Activated T-cell treated with anti-CD3 and anti-CD28 coated beads, Interleukin-2, amount 50 U/mL, for 24 hours (primary cell): ENCODE measurements around the gene ST6GALNAC3.

ENCODE experiments used
- DNase-seq: peaks from one replicate; pipeline ENCODE4 v3.0.0-alpha.2; 2020
- H3K27ac Mint-ChIP-seq: 2 replicates; pipeline ENCODE4 v1.8.0; 2020; ENCODE audit warnings: mild to moderate bottlenecking, mixed read lengths
- H3K27me3 Mint-ChIP-seq: 2 replicates; pipeline ENCODE4 v1.8.0; 2020; ENCODE audit warnings: mixed read lengths
- H3K36me3 Mint-ChIP-seq: 2 replicates; pipeline ENCODE4 v1.8.0; 2020; ENCODE audit warnings: low read depth, mixed read lengths
- H3K4me1 Mint-ChIP-seq: 2 replicates; pipeline ENCODE4 v1.8.0; 2020; ENCODE audit warnings: low read depth, mixed read lengths
- H3K4me3 Mint-ChIP-seq: 2 replicates; pipeline ENCODE4 v1.8.0; 2020; ENCODE audit warnings: mild to moderate bottlenecking, moderate library complexity, mixed read lengths
- H3K9me3 Mint-ChIP-seq: 2 replicates; pipeline ENCODE4 v1.8.0; 2020; ENCODE audit warnings: mixed read lengths

The ST6GALNAC3 gene

DNA sequence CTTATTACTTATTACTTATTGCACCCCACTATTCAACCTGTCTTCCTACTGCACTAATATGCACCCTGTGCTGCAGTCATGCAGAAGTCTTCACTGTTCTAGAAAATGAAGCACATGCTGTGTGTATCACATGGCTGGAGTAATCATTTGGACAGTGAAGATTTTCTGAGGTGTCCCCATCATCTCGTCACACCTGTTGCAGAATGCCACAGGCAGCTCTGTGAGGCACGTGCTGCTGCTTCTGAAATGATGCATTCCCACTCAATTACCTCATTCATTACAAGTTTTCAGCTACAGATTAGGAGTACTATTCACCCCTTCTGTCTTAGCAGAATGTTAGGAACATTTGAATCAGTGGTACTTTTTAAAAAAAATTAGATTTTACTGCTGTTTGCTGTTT lies 467.1 kb downstream of the ST6GALNAC3 start:
- H3K36me3 Mint-ChIP-seq: no peaks in the 10 kb centered on the region
- no peak overlapping the region for H3K27ac Mint-ChIP-seq
- H3K4me1 Mint-ChIP-seq: no peaks in the 10 kb centered on the region
- no peaks in the 10 kb centered on the region for H3K27me3 Mint-ChIP-seq
- H3K9me3 Mint-ChIP-seq: peaks cover 8% of the 10 kb centered on the region
- no peak overlapping the region for H3K4me3 Mint-ChIP-seq
- DNase-seq: no peak

DNA sequence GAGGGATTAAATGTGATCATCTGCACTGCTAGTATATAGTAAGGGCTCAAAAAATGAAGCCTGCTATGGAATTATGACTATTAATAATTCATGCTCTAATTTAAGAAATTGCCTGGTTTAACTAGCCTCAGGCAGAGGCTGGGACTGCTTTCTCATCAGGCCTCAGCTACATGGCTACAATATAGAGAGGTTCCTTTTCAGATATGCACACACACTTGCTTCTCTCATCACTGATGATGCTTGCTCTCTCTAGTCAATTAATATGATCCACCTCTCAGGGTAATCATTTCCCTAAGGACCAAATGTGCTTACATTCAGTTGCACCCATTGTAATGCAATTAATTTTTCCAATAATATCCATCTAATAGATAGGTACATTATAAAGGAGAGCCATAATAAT lies 467.8 kb downstream of the ST6GALNAC3 start:
- Mint-ChIP-seq H3K4me3 (no peak overlapping the region), H3K27me3 (no peaks in the 10 kb centered on the region), H3K27ac (no peak overlapping the region), H3K4me1 (no peaks in the 10 kb centered on the region), H3K9me3 (peaks cover 8% of the 10 kb centered on the region), H3K36me3 (no peaks in the 10 kb centered on the region)
- no peak for DNase-seq

DNA sequence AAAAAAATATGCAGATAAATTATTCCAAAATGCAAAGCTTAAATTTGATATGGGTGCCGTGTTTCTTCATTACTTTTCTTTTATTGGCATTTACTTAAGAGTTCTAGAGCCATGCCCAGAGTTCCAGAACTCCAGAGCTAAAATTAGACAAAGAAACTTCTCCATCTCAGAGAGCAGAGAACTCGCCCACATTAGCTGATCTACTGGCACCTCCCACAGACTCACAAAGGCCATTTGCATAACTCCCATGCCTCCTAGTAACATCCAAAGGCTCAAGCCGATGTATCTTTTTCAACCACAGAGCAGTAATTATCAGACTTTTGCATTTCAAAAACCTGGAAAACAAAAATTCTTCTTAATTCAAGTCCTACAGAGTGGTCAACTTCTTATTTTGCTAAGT lies 468.9 kb downstream of the ST6GALNAC3 start:
- H3K27ac Mint-ChIP-seq: no peak overlapping the region
- H3K36me3 Mint-ChIP-seq: no peaks in the 10 kb centered on the region
- H3K9me3 Mint-ChIP-seq: peaks cover 8% of the 10 kb centered on the region
- no peak for DNase-seq
- no peaks in the 10 kb centered on the region for H3K27me3 Mint-ChIP-seq
- no peak overlapping the region for H3K4me3 Mint-ChIP-seq
- no peaks in the 10 kb centered on the region for H3K4me1 Mint-ChIP-seq

DNA sequence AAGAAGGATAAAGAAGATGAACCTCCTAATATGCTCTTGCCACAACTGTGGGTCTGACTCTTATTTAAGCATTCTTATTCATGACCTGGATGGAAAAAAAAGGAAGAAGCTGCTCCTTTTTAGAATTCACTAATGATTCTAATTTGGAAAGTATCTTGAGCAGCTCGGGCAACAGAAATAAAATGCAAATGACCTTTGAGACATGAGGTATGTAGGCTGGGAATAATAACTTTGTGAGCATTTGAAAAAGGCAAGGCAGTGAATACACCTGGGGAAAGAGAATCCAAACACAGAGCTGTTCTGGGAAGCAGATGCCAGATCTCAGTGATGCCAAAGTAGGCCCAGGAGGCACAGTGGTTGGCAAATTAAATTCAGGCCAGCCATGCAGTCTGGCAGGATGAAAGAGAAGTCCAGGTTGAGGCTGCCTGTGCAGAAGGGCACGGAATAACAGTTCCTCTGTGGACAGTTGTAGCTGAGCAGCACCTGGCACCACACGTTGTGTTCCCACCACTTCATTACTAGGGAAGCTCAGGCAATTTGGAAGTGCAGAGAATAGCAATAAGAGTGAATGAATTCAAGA lies 471.9 kb downstream of the ST6GALNAC3 start:
- no peak overlapping the region for H3K4me3 Mint-ChIP-seq
- H3K36me3 Mint-ChIP-seq: no peaks in the 10 kb centered on the region
- H3K27me3 Mint-ChIP-seq: no peaks in the 10 kb centered on the region
- no peak overlapping the region for H3K27ac Mint-ChIP-seq
- no peaks in the 10 kb centered on the region for H3K9me3 Mint-ChIP-seq
- no peaks in the 10 kb centered on the region for H3K4me1 Mint-ChIP-seq
- no peak for DNase-seq

DNA sequence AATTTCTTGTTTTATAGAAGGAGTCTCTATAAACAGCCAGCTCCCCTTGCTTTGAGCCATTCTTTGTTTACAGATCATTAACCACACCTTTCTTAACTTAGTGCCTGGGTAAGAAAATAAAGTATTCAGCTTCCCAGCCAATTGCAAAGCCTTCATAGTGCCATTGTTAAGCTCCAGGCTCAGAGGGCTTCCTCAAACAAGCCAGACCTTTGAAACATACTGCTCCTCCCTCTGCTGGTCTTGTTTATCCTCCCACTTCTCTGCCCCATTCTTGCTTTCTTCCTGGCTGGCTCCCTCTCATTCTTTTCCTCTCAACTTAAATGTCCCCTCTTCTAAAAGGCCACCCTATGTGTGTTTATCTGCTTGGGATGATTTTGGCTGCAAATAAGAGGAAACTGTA lies 473.4 kb downstream of the ST6GALNAC3 start:
- DNase-seq: no peak
- H3K27ac Mint-ChIP-seq: no peak overlapping the region
- no peaks in the 10 kb centered on the region for H3K9me3 Mint-ChIP-seq
- H3K4me1 Mint-ChIP-seq: no peaks in the 10 kb centered on the region
- no peak overlapping the region for H3K4me3 Mint-ChIP-seq
- H3K36me3 Mint-ChIP-seq: no peaks in the 10 kb centered on the region
- no peaks in the 10 kb centered on the region for H3K27me3 Mint-ChIP-seq

DNA sequence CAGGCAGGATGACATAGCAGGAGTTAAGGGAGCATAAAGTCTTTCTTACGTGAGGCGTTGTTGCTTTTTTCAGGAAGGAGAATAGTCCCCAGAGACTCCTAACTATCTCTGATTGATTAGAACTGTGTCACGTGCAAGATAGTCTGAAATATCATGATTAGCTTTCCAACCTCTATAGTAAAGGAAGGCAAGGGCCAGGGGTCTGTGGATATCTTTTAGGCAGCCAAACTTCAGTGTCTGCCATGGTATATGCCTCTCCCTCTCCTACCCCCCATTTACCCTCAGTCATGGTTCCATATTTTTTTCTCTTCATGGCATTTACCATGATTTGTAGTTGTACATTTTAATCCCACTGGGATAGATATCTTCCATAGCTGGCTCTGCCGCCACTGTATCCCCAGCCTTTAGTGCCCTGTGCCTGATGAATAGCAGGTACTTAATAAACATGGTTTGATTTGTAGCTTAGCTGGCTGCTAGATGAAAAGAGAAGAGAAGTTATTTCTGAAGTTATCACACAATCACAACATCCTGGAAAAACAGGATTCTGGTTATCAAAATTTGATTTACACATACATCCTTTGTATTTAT lies 474.1 kb downstream of the ST6GALNAC3 start:
- DNase-seq: no peak
- no peaks in the 10 kb centered on the region for H3K36me3 Mint-ChIP-seq
- no peaks in the 10 kb centered on the region for H3K27me3 Mint-ChIP-seq
- no peaks in the 10 kb centered on the region for H3K9me3 Mint-ChIP-seq
- no peaks in the 10 kb centered on the region for H3K4me1 Mint-ChIP-seq
- no peak overlapping the region for H3K4me3 Mint-ChIP-seq
- H3K27ac Mint-ChIP-seq: no peak overlapping the region

GRCh38 chr1:76554283-76554682 lies 479.7 kb downstream of the ST6GALNAC3 start:
- H3K27me3 Mint-ChIP-seq: peaks cover 2% of the 10 kb centered on the region
- no peak overlapping the region for H3K4me3 Mint-ChIP-seq

GRCh38 chr1:76562292-76562691 lies 487.7 kb downstream of the ST6GALNAC3 start:
- no peak for DNase-seq
- Mint-ChIP-seq H3K4me1 (no peaks in the 10 kb centered on the region), H3K27ac (no peak overlapping the region), H3K36me3 (no peaks in the 10 kb centered on the region), H3K9me3 (no peaks in the 10 kb centered on the region), H3K4me3 (no peak overlapping the region), H3K27me3 (peaks cover 2% of the 10 kb centered on the region)

More at GRCh38 chr1:76554283-76554682, 479.7 kb downstream of the ST6GALNAC3 start:
- Mint-ChIP-seq H3K9me3 (no peaks in the 10 kb centered on the region), H3K27ac (no peak overlapping the region), H3K36me3 (no peaks in the 10 kb centered on the region), H3K4me1 (no peaks in the 10 kb centered on the region)
- DNase-seq: no peak

DNA sequence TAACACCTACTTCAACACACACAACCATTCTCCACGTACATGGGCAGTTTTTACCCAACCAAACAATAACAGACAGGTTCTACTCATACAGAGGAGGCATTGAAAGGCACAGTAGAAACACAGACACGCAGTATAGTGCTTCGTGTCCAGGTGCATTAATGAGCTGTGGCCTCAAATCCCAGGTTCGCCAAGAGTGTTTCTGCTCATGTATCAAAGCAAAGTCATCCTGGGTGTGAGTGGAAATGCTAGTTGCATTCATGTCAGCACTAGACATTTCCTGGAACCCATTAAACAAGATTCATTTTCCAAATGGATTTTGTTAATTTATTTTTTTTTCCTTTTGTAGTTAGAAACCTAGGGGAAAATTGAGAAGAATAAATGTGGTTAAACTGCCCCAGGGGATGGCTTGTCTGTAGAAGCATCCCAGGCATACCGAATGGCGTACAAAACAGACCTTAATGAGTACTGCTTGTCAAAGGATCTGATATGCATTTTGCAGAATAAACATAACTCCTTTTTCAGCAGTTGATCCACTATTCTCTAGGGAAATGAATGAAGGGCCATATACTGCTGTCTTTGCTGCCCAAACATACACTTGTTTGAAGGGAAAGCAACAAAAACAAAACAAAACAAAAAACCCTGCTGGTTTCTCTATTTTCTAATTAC lies 494.2 kb downstream of the ST6GALNAC3 start:
- Mint-ChIP-seq H3K4me3 (no peak overlapping the region), H3K4me1 (no peaks in the 10 kb centered on the region), H3K27me3 (no peaks in the 10 kb centered on the region), H3K9me3 (no peaks in the 10 kb centered on the region), H3K27ac (no peak overlapping the region), H3K36me3 (no peaks in the 10 kb centered on the region)
- no peak for DNase-seq

- no peaks in the 10 kb centered on the region for H3K36me3 Mint-ChIP-seq
- no peak overlapping the region for H3K4me3 Mint-ChIP-seq
- H3K27me3 Mint-ChIP-seq: no peaks in the 10 kb centered on the region
- no peak for DNase-seq
- H3K9me3 Mint-ChIP-seq: no peaks in the 10 kb centered on the region
- H3K27ac Mint-ChIP-seq: no peak overlapping the region
- H3K4me1 Mint-ChIP-seq: no peaks in the 10 kb centered on the region
Observed at GRCh38 chr1:76571248-76571647, 496.7 kb downstream of the ST6GALNAC3 start.

- no peak for DNase-seq
- Mint-ChIP-seq H3K36me3 (no peaks in the 10 kb centered on the region), H3K4me3 (no peak overlapping the region), H3K4me1 (no peaks in the 10 kb centered on the region), H3K9me3 (no peaks in the 10 kb centered on the region), H3K27ac (no peak overlapping the region), H3K27me3 (no peaks in the 10 kb centered on the region)
Observed at GRCh38 chr1:76572229-76572628, 497.7 kb downstream of the ST6GALNAC3 start.

DNA sequence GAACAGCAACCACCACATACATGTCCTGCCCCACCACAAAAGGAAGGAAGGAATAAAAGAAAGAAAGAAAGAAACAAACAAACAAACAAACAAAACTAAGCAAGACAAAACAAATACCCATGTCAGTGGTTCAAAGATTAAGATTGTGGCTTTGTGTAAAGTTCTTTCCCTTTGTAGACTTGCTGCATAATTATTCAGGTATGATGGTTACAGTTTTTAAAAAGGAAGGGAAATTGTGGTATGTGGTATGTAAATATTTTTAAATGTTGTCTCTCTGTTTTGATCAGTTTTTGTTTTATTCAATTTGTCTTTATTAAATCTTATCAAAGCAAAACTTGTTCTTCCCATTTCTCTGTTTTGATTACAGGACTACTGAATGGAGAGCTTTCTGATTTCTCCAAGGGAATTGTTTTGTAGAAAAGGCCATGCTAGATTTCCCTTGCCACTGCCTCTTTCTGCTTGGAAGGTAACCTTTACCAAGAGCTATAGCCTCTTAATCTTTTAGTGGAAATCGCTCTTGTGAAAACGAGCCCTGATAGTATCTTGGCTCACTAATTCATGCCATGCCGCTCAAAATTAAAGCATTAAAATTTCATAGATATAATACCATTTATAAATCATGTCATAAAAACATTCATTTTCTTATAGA lies 502.5 kb downstream of the ST6GALNAC3 start:
- Mint-ChIP-seq H3K4me3 (no peak overlapping the region), H3K27ac (no peak overlapping the region), H3K27me3 (no peaks in the 10 kb centered on the region), H3K9me3 (no peaks in the 10 kb centered on the region), H3K36me3 (no peaks in the 10 kb centered on the region), H3K4me1 (no peaks in the 10 kb centered on the region)
- no peak for DNase-seq

DNA sequence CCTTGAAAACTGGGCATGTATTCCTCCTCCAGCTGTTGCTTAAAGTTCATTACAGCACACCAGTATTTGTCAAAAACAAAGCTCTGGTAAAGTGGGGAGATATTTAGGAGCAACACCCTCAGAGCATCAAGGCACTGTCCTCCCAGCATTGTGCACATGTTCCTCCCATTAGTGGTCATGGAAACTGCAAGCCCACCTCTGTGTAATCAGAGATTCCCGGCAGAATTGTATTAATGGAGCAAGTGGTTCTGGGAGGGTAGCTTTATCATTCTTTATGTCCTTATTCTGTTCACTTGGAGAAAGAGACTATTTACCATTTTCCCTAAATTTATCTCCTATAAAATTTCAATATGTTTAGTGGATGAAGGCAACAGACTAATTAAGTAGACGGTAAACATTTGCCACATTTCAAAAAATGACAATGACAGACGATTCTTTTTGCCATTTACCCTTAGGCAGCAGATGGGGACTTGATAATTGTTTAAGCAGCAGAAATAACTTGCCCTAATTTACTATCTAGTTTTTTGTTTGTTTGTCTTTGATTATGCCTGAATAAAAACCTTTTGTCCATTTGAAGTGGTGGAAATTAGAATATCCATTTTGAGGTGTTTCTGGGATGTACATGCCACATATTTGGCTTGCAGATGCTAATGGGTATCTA lies 503.1 kb downstream of the ST6GALNAC3 start:
- Mint-ChIP-seq H3K27me3 (no peaks in the 10 kb centered on the region), H3K36me3 (no peaks in the 10 kb centered on the region), H3K4me1 (no peaks in the 10 kb centered on the region), H3K9me3 (no peaks in the 10 kb centered on the region), H3K4me3 (no peak overlapping the region), H3K27ac (no peak overlapping the region)
- DNase-seq: no peak

DNA sequence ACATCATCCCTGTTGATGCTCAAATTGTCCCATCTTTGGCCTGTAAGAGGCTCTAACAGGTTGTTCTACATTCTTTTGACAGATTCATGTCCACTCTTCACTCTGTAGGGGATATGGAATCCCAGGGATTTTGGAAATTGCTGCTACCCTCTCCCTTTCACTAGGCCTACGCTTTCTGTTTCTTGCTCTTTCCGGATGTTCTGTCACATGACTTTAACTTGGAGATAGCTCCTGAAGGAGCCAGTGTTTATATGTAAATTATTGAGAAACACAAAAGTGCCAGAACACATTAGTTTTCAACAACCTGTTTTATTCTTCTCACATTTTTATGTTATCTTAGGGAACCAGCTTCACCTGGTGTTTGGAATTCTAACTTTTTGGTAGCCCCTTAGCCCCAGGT lies 505.7 kb downstream of the ST6GALNAC3 start:
- DNase-seq: no peak
- H3K4me1 Mint-ChIP-seq: peaks cover 6% of the 10 kb centered on the region
- H3K36me3 Mint-ChIP-seq: no peaks in the 10 kb centered on the region
- no peak overlapping the region for H3K27ac Mint-ChIP-seq
- H3K4me3 Mint-ChIP-seq: no peak overlapping the region
- no peaks in the 10 kb centered on the region for H3K9me3 Mint-ChIP-seq
- no peaks in the 10 kb centered on the region for H3K27me3 Mint-ChIP-seq

GRCh38 chr1:76581712-76582111 lies 507.2 kb downstream of the ST6GALNAC3 start:
- H3K9me3 Mint-ChIP-seq: no peaks in the 10 kb centered on the region
- no peak overlapping the region for H3K4me3 Mint-ChIP-seq
- H3K27ac Mint-ChIP-seq: no peak overlapping the region

More at GRCh38 chr1:76581712-76582111, 507.2 kb downstream of the ST6GALNAC3 start:
- DNase-seq: no peak
- Mint-ChIP-seq H3K36me3 (no peaks in the 10 kb centered on the region), H3K4me1 (peaks cover 6% of the 10 kb centered on the region), H3K27me3 (no peaks in the 10 kb centered on the region)
